HG03175 (cell line): Measurements from ENCODE around the gene FIG4.
"Not testable (repeated sequence)": the region's sequence is repeated elsewhere in the genome, so short reads cannot be mapped to it uniquely, and the experiment has no call there.

Source experiments
- ATAC-seq: cut with Tn5 transposase; IDR thresholded peaks from one replicate; pipeline ENCODE4 v1.9.1; 2021; ENCODE audit warnings: mild to moderate bottlenecking, moderate library complexity; ENCODE audit not compliant: unreplicated experiment

Gene FIG4

DNA sequence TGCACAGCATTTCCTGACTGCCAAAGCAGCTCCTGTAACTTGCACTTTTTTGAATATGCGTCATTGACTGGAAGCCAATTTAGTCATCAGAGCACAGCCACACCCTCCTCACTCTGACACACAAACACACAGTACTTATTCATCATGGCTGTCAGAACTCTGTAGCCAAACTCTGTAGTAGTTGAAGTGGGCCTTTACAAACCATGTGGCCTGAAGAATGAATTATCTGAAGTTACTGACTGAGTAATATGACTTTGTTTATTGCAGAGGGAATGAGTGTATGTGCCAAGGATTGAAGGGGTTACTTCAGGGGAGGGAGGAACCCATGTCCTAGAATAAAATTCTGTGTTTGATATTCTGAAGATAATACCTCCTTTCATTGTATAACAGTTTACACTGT, 102.7 kb downstream of the FIG4 start:
- no peak for ATAC-seq

DNA sequence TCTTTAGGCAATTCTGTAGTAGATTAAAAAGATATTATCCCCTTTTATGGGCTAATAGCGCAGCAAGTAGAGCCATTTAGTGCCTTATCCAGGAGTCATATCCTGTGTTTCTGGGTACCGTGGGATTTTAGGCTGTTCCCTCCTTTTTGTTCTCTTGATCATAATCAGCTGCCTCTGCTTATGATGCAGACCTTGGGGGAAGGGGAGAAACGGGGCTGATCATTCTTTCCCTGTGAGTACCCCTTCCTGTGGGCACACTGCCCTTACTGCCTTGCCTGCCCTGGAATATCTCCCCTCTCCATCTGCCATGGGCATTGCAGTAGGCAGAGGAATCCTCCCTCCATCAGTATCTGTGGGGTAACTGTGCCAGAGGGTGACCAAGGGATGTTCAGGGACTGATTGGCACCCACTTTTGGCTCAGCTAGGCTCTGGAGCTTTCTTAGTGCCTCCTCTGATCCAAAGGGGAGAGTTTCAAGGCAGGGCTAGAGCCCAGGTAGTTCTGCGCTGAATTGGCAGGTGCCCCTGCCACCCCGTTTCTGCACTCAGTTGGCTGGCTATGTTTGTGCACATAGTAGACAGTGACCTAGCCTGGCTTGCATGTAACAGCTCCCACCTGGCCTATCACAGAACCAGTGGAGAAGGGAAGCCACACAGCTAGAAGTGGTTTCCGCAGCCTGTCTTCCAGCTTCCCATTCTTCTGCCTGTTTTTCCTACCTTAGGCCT, 103.3 kb downstream of the FIG4 start:
- peak; percentile 54 for ATAC-seq

DNA sequence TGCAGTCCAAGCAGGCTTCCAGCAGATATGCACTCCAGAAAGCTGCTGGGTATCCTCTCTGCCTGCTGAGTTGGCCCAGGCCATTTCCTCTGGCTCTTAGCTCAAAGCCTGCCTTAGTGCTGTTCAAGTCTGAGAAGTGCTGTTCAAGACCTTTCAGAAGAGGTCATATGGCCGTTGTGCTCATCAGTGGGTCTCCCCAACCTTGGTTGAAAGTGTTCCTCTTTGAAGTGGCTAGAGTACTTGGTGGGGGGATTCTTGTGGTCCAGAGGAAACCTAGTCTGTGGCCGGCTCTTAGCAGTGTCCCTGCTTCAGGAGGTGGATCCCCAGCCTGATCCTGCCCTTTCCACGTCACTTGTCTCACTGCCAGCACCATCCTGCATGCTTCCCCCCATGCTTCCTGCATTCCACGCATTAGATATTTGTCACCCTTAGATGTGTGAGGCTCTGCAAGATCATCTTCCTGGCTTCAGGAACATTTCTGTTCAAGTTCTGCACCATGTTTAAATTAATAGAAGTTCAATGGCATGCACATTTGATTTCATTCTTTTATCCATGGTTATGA, 105.0 kb downstream of the FIG4 start:
- ATAC-seq = no peak

DNA sequence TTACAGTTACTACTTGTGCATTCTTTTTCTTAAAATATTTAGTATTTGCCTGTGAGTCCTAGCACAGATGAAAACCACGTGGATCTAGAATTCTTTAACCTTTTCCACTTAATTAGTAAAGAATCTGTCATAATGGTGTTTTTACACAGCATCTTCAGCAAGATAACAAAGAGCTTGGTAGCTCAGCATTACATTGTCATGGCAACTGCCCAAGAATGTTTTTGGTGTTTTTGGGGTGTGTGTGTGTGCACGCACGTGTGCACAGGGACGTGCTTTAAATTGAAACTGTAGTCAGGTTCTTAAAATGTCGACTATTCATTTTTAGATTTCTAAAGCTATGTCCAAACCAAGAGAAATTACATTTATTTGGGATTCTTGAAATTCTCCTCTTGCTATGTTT, 108.0 kb downstream of the FIG4 start:
- ATAC-seq = no peak

DNA sequence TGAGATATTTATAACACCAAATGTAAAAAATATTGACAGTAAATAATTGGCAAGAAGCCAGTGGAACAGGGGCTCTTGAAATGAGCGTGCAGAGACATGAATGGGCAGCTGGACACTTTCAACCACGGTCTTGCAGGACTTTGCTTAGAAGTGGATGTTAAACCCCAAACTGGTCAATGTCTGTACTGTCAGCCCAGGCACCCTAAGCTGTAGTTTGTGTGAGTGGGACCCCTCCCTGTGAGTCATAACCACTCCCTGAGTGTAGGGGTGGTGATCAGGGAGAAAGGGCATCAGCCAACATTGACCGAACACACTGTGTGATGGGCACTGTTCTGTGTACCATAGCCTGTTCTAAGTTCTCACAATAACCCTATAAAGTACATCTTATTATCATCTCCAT, 108.6 kb downstream of the FIG4 start:
- no peak for ATAC-seq

DNA sequence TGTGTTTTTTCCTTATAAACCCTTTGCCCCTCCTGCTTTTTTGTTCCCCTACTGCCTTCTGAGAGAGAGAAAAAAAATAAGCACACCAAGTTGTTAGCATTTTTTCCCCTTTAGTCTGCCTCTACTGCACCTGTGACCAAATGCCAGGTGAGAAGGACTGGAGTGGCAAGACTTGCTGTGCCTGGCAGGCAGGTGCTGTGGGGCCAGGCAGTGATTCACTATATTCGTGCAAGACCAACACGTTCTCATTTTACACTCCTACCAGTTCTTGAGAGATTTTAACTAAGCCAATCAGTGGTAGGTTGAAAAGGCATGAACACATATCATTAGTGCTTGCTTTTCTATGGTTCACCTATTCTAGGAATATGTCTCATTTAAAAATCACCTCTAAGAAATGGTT, 109.7 kb downstream of the FIG4 start:
- ATAC-seq = no peak

DNA sequence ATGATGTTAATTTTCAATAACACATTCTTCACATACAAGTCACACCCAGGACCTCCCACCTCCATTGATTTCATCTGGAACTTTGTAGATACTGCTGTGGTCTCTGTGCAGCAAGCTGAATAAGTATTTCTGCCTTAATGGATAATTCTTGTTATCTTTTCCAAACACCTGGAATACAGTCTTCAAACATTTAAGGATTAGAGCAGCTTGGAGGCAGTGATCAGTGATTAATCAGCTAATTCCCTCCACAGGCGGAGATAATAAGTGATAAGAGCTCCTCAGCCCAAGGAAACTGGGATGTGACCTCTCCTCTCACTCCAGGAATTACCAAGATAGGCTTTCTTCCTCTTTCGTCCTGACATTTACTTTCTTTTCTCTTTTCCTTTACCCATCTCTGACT, 110.7 kb downstream of the FIG4 start:
- no peak for ATAC-seq

DNA sequence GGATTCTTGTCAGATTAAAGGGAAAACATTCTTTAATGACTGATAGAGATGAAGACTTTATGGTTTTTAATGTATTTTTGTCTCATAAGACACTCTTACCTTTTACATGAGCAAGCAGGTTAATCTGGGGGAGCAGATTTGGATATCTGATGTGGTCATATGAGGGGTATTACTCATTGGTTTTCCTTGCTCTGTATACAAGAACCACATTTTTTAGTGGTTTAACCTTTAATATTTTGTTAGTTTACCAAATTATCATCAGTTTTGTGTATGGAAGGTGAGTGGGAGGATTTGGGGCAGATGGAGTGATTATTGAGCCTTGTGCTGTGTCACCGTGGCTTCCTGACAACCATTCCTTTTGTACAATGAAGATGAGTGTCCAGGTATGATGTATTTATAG, 112.9 kb downstream of the FIG4 start:
- ATAC-seq = no peak

DNA sequence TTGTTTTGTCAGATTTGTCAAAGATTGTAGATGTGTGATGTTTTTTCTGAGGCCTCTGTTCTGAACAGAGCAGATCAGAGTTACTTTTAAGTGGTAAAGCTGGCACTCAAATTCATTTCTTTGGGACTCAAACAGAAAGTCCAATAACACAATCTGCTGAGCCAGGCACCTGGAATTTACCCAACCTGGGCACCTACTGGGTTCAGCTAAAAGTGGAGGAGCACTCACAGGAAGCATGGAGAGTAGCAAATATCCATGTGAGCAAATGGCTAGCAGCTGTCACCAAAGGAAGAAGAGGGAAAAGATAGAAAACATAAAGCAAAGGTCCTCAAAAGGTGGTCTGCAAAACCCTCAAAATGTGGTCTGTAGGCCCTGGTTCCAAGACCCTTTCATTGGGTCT, 116.8 kb downstream of the FIG4 start:
- no peak for ATAC-seq

DNA sequence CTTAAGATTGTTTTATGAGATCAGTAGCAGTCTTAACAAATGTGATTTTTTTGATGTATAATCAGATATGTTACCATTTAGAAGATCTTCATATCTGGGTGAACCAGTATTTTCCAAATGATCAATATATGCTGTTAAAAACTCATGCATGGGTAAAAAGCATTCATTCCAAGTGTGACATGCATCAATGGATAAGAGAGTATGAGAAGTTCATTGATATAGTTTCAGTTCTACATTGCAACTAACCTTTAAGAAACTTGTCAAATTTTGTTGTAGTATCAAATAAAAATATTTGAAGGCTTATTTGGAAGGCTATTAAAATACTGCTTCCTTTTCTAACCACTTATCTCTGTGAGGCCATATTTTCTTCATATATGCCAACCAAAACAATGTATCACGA, 117.7 kb downstream of the FIG4 start:
- ATAC-seq = no peak

DNA sequence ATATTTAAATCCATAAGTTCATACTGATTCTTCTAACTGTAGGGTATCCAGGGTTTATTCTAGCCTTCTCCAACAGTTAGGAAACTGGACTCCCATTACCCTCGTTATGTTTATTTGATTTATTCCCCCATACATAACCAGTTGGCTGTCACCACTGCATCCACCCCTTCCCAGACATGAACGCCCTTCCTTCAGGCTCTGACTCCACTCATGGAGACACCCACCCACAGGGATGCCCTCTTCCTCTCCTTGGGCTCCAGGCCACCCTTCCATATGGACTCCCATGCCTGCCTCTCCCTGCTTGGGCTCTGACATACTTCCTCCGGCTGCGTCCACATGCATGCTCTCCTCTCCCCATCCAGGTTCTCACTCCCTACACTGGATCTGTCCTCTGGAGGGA, 124.0 kb downstream of the FIG4 start:
- no peak for ATAC-seq

DNA sequence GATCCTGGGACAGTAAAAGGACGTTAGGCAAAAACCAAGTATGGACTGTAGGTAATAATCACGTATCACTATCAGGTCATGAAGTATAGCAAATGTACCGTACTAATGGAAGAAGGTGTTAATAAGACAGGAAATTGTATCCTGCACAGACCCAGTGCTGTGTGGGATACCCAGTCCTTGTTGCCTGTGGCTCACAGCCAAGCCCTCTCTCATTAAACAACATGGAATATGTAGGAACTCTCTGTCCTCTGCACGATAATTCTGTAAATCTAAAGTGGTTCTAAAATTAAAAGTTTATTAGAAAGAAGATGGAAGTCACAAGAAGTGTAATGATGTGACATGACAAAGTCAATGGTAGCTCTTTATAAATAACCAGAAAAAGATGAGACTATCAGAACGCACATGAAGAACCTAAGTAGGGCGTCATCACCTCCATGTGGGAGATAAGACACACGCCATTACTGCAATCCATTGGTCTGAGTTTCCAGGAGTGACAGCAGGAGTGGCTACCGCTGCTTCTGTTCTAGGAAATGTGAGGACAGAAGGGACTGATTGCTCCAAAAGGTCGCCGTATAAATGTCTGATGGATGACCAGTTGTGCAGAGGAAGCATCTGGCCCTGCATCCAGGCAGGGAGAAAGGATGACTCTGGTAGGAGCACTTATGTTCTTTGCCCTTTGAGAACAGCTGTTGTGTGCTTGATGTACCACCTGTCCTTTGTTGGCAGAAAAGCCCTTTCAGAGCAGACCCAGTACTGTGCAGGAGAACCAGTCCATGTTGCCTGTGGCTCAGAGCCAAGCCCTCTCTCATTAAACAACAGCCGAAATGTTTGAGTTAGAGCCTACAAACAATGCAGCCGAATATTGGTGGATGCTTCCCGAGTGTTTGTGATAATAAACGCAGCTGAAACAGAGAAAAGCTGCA, 125.6 kb downstream of the FIG4 start:
- no peak for ATAC-seq

DNA sequence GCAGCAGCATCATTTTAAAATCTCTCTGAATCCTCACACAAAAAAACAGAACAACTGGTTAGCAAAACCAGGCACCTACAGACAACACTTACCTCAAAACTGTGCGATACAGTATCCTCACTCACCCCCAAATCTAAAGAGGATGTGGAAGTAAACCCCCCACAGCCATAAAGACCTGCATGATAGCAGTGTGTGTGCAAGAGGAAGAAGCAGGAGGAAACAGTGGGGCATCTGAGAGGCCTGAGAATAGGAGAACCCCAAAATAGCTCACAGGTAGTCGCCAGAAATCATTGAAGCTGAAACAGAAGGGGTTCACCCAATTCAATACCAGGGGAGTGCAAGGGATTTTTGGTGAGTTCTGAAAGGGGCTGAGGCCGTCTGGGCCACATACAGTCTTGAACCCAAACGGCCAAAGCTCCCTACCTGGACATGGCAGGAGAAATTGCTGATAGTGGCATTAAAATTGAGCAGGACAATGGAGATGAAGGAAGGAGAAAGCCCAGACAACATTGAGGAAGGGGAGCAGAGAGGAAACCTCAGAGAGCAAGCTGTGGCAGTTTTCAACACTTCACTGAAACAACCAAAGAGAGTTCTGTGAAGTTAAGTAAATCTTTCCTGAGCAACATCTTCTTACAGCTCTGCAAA, 129.7 kb downstream of the FIG4 start:
- peak; percentile 86 for ATAC-seq

DNA sequence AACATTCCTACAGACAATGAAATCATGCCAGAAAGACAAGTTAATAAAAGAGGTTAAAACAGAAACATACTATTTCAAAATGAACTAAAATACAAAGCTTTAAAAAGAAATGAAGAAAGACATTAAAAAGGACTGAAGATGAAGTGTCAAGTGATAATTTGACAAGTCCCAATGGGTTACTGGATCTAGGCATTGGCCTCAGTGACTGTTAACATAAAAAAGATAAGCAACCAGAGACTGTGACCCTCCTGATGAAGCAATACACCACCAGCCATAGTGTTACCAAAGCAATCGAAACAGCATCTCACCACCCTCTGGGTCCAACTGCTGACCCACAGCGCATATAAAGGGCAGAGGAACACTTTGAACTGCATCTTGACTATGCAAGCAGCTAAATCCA, 130.3 kb downstream of the FIG4 start:
- ATAC-seq = no peak

DNA sequence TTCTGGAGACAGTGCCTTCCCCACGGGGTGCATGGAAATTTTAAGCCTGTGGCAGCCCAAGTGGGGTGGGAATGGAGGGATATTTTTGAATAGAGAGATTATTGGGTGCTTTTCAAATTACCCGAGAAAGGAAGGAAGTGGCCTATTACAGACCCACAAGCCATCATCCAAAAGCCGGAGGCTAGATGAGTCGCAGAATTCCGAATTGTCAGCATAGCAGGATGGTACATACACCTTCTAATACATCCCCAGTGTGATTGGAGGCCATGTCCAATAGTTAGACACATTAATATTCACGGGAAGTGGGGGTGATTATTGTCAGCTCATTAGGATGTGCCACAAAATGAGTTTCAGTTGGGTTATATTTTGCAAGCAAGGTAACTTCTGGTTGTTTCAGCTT, 133.0 kb downstream of the FIG4 start:
- ATAC-seq = no peak

DNA sequence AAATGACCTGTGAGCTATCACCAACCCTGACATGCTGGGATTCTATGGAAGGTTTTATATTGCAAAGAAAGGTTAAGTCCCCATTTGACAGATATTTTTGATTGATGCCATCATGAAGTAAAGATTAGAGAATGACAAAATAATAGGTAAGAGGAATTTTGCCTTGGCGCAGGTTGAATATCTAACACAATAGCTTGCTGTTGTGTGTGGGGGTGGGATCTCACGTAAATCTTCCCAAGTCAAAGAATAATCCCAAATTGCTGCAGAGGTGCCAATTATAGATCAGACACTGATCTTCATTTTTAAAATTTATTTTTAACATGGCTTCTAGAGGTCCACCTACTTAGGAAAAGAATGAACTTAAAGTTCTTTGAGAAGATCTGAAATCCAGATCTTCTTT, 135.5 kb downstream of the FIG4 start:
- ATAC-seq = no peak

DNA sequence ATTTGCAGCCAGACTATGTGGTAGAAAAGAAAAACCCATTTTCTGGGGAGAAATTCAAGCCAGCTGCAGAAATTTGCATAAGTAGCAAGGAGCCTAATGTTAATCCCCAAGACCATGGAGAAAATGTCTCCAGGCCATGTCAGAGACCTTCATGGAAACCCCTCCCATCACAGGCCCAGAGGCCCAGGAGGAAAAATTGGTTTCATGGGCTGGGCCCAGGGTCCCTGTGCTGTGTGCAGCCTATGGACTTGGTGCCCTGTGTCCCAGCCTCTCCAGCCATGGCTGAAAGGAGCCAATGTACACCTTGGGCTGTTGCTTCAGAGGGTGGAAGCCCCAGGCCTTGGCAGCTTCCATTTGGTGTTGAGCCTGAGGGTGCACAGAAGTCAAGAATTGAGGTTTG, 140.3 kb downstream of the FIG4 start:
- ATAC-seq = not testable (repeated sequence)

DNA sequence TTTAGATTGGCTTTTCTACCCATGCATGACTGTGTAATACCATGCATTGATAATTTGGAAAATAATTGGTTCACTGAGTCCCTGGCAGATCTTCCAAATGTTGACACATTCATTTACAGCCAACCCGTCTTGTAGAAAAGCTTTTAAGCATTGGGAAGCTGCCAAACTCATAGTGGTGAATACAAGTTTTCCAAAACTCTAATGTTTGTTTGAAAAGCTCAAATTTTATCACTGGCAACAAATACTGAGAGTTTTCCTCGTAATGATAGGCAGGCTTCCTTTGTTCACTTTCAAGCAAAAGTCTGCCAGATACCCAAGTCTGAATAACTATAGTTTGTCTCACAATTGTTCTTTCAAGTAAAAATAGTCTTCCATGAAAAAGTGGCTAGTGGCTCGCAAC, 143.0 kb downstream of the FIG4 start:
- no peak for ATAC-seq

DNA sequence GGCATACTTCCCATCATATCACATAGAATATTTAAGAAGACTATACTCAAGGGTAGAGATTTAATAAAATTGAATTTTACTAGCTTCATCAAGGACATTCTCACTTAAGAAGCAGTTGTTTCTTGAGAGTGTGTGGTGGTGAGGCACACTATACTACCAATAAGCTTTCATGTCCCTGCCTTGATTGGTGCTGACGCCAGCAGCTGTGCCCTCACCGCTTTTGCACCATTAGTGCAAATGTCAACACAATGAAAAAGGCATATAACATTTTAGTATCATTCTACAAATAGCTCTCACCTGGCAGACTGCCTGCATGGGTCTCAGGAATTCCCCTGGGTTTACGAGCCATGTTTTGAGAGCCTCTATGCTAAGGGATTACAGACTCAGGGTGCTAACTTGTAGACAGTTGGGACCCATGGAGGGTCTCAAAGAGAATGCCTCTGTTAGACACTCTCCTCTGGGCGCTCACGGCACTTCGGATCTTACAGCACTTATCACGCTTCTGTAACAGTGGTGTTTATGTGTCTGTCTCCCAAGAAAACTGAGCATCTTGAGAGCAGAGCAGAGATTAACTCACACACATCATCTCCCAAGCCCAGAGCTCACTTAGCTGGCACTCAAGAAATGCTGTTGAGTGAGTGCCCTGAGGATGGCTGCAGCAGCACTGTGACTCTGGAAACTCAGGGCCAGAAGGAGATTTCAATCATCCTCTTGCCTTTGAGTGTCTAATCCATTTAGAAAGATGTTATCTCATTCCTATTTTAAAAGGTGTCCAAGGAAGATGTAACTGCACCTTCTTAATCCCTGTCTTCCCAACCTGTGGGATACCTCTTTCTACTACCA, 143.7 kb downstream of the FIG4 start:
- no peak for ATAC-seq

DNA sequence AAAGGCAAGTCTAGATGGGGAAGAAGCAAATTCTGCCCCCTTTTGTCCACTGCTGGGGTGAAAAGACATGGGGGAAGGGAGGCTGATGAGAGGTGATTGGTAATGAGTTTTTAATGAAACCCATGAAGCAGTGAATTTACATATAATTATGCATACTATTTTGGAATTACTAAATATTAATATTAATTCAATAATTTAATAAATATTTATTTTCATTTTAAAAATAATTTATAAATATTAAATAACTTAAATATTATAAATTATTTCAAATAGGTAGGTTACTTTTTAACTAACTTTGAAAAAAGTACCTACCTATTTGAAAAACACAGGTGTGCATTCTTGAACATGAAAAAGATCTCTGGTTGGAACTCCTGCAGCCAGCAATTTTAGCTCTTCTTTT, 148.9 kb downstream of the FIG4 start:
- no peak for ATAC-seq

DNA sequence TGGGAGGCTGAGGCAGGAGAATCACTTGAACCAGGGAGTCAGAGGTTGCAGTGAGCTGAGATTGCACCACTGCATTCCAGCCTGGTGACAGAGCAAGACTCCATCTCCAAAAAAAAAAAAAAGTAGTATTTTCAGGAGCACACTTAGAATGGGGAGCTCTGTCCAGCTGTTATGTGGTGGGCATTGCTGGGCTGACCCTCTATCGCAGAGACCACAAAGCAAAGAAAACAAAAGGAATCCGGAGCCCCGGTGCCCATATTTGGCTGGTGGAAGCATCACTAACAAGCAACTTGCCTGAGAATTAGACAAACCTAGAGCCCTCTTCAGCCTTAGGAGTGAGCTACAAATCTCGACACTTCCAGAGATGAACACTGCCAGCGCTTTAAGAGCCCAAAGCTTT, 149.7 kb downstream of the FIG4 start:
- no peak for ATAC-seq
